Amygdala (tissue), 56 donors: ENCODE data around the gene CLSTN3.

Experiments
- DNase-seq, 56 donors: peaks; one replicate each; lab custom pipeline; 2025; lab: John Stamatoyannopoulos, UW

Gene CLSTN3

DNA sequence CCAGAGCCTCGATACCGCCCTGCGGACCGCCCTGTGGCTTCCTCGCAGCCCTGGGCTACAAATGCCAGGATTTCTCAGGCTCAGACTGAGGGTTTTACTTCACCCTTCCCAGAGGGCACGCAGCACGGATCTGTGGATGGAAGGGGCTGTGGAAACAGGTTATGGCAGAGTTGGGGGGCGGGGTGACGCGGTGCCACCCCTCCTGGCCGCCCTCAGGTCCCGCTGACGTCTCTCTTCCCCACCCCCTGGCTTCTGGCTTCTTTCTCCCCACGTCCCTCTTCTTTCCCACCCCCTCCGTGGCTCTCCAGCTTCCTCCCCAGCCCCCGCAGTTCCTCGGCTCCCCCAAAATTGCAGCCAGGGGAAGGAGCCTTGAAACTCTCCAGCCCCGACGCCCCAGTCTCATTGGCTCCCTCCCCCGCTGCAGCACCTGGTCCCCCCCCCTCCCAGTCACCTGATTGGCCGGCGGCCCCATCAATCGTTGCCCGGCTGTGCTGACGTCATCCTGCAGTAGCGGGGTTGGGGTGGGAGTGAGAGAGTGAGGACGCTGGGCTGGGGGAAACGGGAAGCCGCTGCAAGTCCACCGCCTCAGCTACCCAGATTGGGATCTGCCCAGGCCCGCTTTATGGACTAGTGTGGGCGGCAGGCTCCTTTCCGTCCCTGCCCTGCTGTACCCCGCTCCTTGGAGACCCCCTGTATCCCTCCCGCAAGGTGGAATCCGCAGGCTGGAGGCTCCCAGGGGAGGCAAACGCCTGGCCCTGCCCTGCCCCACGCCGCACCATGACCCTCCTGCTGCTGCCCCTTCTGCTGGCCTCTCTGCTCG is at the start of gene CLSTN3:
TSS of gene CLSTN3 (plus strand) at position 500 of the 820 bp plus-strand sequence. CDS start at position 778, 278 bp downstream.
- peak in 52 of 56 donors; percentile 21 to 86 (median 71) for DNase-seq

- no peak for DNase-seq
These were observed 49.1 kb upstream of the CLSTN3 start for GRCh38 chr12:7081037-7081436.

- no peak for DNase-seq
These were observed 47.0 kb upstream of the CLSTN3 start for GRCh38 chr12:7083125-7083524.

GRCh38 chr12:7089196-7089871 is 40.8 kb upstream of the CLSTN3 start:
- no peak for DNase-seq

DNA sequence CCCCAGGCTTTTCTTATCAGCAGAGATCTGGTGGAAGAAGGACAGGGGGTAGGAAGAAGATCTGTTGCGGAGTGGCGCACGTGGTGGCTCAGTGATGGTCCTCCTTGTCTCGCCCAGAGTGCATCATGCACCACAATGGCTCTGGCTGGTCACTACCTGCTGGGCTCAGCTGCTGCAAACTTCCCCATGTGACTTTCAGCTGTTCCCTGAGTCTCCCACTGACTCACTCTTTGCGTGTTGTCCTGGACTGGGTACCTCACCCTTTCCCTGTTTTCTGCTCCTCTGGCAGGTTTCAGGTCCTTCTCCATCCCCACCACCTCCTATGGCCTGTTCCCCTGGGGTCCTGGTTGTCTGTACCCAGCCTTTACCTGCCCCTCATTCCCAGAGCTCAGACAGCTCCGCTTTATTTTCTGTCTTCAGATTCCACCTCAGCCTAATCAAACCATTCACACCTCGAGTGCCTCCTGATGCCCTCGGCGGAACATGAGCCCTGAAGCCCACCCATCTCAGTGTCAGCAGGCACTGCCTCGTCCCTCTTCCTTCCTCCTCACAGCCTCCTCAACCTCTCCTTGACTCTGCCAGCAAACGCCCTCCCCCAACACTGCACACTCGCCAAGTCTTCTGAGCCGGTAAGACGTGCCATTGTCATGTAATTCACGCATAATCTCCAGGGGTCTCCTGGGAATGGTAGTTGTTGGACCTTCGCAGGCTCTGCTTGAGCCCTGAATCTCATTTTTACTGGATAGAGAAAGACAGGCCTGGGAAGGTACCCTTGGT is 39.8 kb upstream of the CLSTN3 start:
- no peak for DNase-seq

- no peak for DNase-seq
These were observed 39.0 kb upstream of the CLSTN3 start for GRCh38 chr12:7091171-7091570.

DNA sequence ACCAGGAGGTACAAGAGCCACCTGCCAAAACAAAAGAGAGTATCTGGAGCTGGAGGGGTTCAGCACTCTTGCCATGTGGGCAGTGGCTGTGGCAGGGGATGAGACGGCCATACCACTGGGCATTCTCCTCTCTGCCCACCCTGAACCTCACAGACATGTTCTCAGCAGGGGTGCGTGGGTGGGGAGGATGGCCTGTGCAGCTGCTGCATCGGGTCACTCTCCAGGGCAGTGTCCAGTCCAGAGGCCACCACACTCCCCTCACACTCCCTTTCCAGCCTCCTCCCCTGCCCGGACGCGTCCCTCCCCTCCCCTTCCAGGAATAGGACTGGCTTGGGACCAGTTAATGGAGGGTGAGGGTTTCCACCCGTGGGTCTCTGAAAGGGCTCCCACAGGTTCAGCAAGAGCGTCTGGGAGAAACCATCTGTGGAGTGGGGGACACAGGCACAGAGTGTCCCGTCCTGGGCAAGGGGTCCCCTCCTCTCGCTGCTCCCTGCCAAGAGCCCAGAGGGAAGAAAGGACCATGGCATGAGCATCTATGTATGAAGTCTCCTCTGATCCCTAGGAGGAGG is 38.4 kb upstream of the CLSTN3 start:
- DNase-seq, result peak in 1 of 56 donors; percentile 29

GRCh38 chr12:7092229-7092985 is 37.8 kb upstream of the CLSTN3 start, which contains the start of gene C1R:
Gene C1R, minus strand, starts transcription at chr12:7092445. Its CDS starts 57 bp downstream, at chr12:7092388.
- peak in 33 of 56 donors; percentile 9 to 74 (median 28) for DNase-seq

GRCh38 chr12:7092986-7093460 is 37.1 kb upstream of the CLSTN3 start:
- DNase-seq, result no peak

DNA sequence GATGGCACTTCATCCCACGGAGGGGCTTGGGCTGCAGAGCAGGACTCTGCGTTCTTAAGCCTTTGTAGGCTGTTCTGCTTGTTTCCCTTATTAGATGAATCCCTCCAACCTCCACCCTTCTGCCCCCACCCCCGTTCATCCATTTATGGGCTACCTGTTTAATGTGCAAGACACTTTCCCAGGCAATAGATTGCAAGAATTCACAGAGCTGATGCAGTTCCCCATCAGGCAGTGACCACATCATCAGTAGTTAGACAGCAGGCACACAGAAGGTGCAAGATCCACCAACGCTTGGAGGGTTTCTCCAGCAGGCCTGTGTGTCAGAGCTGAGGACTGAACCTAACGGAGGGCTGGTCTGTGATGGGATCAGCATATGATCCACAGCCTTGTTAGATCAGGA is 36.7 kb upstream of the CLSTN3 start:
- no peak for DNase-seq

GRCh38 chr12:7093892-7094291 is 36.3 kb upstream of the CLSTN3 start:
- DNase-seq, result no peak

- no peak for DNase-seq
These were observed 33.9 kb upstream of the CLSTN3 start for GRCh38 chr12:7096006-7096932.

GRCh38 chr12:7096979-7097378 is 33.2 kb upstream of the CLSTN3 start:
- DNase-seq, result no peak

DNA sequence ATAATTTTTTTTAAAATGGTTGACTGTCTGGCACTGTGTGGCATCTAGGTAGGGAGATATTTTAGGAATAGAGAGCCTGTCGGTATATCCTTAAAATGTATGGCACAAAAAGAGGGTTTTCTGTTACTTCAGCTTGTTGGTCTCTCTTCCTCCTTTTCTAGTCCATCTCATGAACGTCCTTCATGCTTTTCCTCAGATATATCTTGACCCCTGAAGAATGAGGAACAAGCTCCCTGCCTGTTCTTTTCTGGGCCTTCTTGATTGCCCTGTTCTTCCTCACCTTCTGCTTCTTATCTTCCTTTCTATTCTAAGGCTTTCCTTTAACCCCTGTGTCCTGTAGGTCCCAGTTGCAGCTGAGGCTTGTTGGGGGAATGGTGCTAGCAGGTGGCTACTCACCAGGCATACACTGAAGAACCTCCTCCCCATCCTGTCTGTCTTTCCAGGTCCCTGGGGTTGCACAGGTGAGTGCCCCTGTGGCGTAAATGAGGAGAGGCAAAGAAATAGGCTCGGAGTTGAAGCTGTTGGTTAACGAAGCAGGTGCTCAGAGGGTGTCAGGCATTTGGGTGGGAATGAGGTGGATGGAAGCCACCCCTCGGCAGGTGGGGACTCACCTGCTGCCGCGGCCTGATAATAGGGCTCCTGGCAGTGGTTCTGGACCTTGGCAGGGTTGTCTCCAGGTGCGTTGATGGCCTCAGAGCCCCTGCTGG is 30.7 kb upstream of the CLSTN3 start:
- no peak for DNase-seq

DNA sequence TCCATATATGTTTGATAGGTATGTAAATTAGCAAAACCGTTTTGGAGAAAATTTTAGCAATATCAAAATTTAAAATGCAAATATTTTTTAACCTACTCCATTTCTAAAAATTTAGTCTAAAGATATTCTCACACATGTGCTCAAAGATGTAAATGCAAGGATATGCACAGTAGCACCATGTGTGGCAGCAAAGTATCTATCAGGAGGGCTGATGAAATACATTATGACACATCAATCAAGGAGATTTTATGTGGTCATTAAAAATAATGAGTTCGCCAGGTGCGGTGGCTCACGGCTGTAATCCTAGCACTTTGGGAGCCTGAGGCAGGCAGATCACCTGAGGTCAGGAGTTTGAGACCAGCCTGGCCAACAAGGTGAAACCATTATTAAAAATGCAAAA is 29.9 kb upstream of the CLSTN3 start:
- DNase-seq, result no peak

GRCh38 chr12:7101047-7101693 is 29.0 kb upstream of the CLSTN3 start:
- DNase-seq, result no peak

DNA sequence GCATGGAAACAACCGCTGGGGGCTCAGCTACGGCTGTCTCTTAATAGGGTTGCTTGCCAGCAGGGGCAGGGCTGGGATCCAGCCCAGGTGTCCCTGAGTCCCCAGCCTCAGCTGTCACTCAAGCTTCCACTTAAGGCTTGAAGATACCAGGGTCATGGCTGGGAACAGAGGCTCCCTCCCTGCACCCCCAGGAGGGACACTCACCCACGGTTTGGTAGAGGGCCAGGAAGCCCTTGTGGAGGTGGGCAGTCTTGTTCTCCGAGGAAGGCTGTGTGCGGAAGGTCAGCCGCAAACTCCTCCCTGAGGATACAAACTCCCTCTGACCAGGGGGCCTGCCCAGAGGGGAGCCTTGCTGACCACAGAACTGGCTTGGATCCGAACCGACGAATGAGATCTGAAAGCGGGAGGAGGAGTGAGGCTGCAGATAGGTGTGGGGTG is 28.5 kb upstream of the CLSTN3 start:
- DNase-seq, result no peak
